Body of pancreas (tissue), 4 donors: Measurements from ENCODE around the gene RNF180.

Source experiments
- CTCF ChIP-seq, 7 experiments: fragments of 450-650 bp in 4 of 7; fragments of 200-600 bp in 3 of 7; sonication (generic) in 3 of 7; IDR thresholded peaks; one replicate each; pipeline ENCODE4 v1.5.1; 2016 to 2019; ENCODE audit warnings: antibody characterized with exemption in 7 of 7
- POLR2A ChIP-seq, 3 donors: fragments of 450-650 bp; IDR thresholded peaks; one replicate each; pipeline ENCODE4 v1.6.1; 2016; ENCODE audit warnings: antibody characterized with exemption in 3 of 3, mild to moderate bottlenecking in 2 of 3

- no peak for TF ChIP-seq CTCF (IDR thresholded peaks at IDR 0.05)
- no peak for TF ChIP-seq POLR2A (IDR thresholded peaks at IDR 0.05)
Measured at GRCh38 chr5:64298586-64298985, 132.9 kb downstream of the RNF180 start.
